Glutamatergic neuron (in vitro differentiated cells): Measurements from ENCODE around the gene RPL10A. TPM values are rescaled to one million over a fixed set of nuclear protein-coding genes. Genes with fewer than 3 reads are reported as not detected.
"Not testable (repeated sequence)": the region's sequence is repeated elsewhere in the genome, so short reads cannot be mapped to it uniquely, and the experiment has no call there.

Source experiments
- DNase-seq: peaks from one replicate; pipeline ENCODE4 v3.0.0; 2022
- H3K27ac Mint-ChIP-seq: one replicate; pipeline ENCODE4 v1.8.0; 2020; ENCODE audit warnings: mild to moderate bottlenecking, mixed read lengths, inconsistent platforms; ENCODE audit not compliant: unreplicated experiment
- H3K27me3 Mint-ChIP-seq: one replicate; pipeline ENCODE4 v1.8.0; 2020; ENCODE audit warnings: mild to moderate bottlenecking, moderate library complexity, mixed read lengths, inconsistent platforms; ENCODE audit not compliant: unreplicated experiment
- H3K36me3 Mint-ChIP-seq: one replicate; pipeline ENCODE4 v1.8.0; 2020; ENCODE audit warnings: mild to moderate bottlenecking, mixed read lengths, inconsistent platforms; ENCODE audit not compliant: unreplicated experiment
- H3K4me1 Mint-ChIP-seq: one replicate; pipeline ENCODE4 v1.8.0; 2020; ENCODE audit warnings: mild to moderate bottlenecking, low read depth, mixed read lengths, inconsistent platforms; ENCODE audit not compliant: unreplicated experiment
- H3K4me3 Mint-ChIP-seq: one replicate; pipeline ENCODE4 v1.8.0; 2020; ENCODE audit warnings: mild to moderate bottlenecking, mixed read lengths, inconsistent platforms; ENCODE audit not compliant: unreplicated experiment
- H3K9me3 Mint-ChIP-seq: one replicate; pipeline ENCODE4 v1.8.0; 2020; ENCODE audit warnings: mild to moderate bottlenecking, moderate library complexity, mixed read lengths, inconsistent platforms; ENCODE audit not compliant: unreplicated experiment
- total RNA-seq: library from RNA; stranded (reverse); fragmentation: NEBNext Ultra II Directional; extraction: Animal tissue kit (Norgen Biotek cat#: 25700); gene quantifications from one replicate; pipeline ENCODE4 v1.2.1, GENCODE V29; 2021; ENCODE audit not compliant: unreplicated experiment
- TF ChIP-seq, protein P1 (sequence below): fragments of 200-600 bp; sonication (generic); IDR thresholded peaks from one replicate; pipeline ENCODE4 v1.5.0; 2021; ENCODE audit not compliant: partially characterized antibody, unreplicated experiment

The RPL10A gene
- total RNA-seq, 1 donor from 2014 or later = 690 TPM

- Mint-ChIP-seq H3K36me3 (no peaks in the 10 kb centered on the region), H3K27me3 (no peaks in the 10 kb centered on the region), H3K4me3 (no peak overlapping the region), H3K4me1 (no peaks in the 10 kb centered on the region), H3K27ac (no peak overlapping the region), H3K9me3 (no peaks in the 10 kb centered on the region)
- TF ChIP-seq, protein P1, sequence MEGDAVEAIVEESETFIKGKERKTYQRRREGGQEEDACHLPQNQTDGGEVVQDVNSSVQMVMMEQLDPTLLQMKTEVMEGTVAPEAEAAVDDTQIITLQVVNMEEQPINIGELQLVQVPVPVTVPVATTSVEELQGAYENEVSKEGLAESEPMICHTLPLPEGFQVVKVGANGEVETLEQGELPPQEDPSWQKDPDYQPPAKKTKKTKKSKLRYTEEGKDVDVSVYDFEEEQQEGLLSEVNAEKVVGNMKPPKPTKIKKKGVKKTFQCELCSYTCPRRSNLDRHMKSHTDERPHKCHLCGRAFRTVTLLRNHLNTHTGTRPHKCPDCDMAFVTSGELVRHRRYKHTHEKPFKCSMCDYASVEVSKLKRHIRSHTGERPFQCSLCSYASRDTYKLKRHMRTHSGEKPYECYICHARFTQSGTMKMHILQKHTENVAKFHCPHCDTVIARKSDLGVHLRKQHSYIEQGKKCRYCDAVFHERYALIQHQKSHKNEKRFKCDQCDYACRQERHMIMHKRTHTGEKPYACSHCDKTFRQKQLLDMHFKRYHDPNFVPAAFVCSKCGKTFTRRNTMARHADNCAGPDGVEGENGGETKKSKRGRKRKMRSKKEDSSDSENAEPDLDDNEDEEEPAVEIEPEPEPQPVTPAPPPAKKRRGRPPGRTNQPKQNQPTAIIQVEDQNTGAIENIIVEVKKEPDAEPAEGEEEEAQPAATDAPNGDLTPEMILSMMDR = no peak
- no peak for DNase-seq
These were observed 32.9 kb upstream of the RPL10A start for GRCh38 chr6:35435074-35435837.

DNA sequence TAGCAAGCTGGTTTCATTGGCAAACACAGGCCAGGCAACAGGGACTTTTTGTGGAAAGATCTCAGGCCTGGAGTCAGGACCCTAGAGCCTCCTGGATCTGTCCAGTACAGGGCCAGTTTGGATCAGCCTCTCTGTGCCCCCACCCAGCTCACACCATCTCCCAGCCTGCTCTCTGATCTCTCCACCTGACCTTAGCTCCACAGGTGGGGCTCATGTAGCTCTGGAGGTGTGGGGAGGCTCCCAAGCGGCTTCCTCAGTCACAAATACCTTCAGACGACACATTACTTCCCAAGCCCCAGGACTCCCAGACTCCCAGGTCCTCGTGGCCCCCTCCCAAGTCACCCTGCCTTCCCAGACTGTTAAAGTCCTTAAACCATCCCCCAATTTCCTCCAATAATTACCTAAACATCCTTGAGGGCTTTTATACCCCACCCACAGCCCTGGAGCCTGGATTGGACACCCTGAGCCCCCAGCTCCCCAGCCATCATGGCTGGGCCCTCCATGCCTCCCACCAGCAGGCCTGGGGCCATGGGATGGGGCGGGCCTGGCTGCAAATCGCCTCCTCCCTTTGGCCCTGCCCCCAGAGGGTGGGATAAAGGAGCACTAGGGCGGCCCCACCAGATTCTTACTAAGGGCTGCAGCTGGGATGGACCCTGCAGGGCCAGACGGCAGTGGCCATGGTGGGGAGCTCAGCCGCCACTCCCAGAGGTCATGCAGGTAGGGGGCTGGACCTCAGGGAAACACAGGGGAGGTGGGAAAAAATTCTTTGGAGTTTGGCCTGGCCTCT, 31.9 kb upstream of the RPL10A start:
- Mint-ChIP-seq H3K27me3 (no peaks in the 10 kb centered on the region), H3K27ac (no peak overlapping the region), H3K4me1 (no peaks in the 10 kb centered on the region), H3K9me3 (no peaks in the 10 kb centered on the region), H3K4me3 (no peak overlapping the region), H3K36me3 (no peaks in the 10 kb centered on the region)
- TF ChIP-seq, protein P1 = no peak
- no peak for DNase-seq

DNA sequence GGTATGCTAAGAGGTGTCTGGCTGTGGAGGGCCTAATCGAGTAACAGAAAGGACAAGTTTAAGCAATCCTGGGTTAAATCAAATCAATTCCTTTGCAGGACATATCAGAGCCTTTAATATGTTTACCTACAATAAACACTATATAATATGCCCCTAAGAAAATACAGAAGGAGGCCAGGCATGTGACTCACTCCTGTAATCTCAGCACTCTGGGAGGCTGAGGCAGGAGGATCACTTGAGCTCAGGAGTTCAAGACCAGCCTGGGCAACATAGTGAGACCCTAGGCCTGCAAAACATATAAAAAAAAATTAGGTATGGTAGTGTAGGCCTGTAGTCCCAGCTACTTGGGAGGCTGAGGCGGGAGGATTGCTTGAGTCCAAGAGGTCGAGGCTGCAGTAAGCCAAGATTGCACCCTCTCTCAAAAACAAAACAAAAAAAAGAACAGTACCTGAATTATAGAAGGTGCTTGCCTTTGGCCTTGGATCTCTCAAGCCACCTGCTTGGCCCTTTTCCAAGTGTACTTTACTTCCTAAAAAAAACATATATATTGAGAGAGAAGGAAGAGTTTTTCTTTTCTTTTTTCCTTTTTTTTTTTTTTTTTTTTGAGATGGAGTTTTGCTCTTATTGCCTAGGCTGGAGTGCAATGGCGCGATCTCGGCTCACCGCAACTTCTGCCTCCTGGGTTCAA, 29.7 kb upstream of the RPL10A start:
- H3K27ac Mint-ChIP-seq, H3K36me3 Mint-ChIP-seq, H3K9me3 Mint-ChIP-seq, H3K4me1 Mint-ChIP-seq, DNase-seq, H3K27me3 Mint-ChIP-seq, H3K4me3 Mint-ChIP-seq: not testable (repeated sequence)

- TF ChIP-seq, protein P1 = no peak
- DNase-seq = no peak
- H3K36me3 Mint-ChIP-seq = no peaks in the 10 kb centered on the region
- H3K27ac Mint-ChIP-seq = no peak overlapping the region
- no peaks in the 10 kb centered on the region for H3K9me3 Mint-ChIP-seq
- no peaks in the 10 kb centered on the region for H3K4me1 Mint-ChIP-seq
- H3K4me3 Mint-ChIP-seq = no peak overlapping the region
- no peaks in the 10 kb centered on the region for H3K27me3 Mint-ChIP-seq
These were observed 28.9 kb upstream of the RPL10A start for GRCh38 chr6:35439308-35439707.

- no peaks in the 10 kb centered on the region for H3K27me3 Mint-ChIP-seq
- no peaks in the 10 kb centered on the region for H3K4me1 Mint-ChIP-seq
- no peak overlapping the region for H3K27ac Mint-ChIP-seq
- no peak for DNase-seq
- TF ChIP-seq, protein P1 = no peak
- no peaks in the 10 kb centered on the region for H3K36me3 Mint-ChIP-seq
- H3K9me3 Mint-ChIP-seq = no peaks in the 10 kb centered on the region
- no peak overlapping the region for H3K4me3 Mint-ChIP-seq
These were observed 27.0 kb upstream of the RPL10A start for GRCh38 chr6:35441205-35441604.
